ENCODE data around the gene TPM1.
"Not testable (repeated sequence)": the region's sequence is repeated elsewhere in the genome, so short reads cannot be mapped to it uniquely, and the experiment has no call there.

Gene TPM1

GRCh38 chr15:63090887-63091286 lies 48.3 kb downstream of the TPM1 start:
- no peak for DNase-seq (ENCODE audit: low read depth in 3 of 3, low spot score in 1 of 3)

DNA sequence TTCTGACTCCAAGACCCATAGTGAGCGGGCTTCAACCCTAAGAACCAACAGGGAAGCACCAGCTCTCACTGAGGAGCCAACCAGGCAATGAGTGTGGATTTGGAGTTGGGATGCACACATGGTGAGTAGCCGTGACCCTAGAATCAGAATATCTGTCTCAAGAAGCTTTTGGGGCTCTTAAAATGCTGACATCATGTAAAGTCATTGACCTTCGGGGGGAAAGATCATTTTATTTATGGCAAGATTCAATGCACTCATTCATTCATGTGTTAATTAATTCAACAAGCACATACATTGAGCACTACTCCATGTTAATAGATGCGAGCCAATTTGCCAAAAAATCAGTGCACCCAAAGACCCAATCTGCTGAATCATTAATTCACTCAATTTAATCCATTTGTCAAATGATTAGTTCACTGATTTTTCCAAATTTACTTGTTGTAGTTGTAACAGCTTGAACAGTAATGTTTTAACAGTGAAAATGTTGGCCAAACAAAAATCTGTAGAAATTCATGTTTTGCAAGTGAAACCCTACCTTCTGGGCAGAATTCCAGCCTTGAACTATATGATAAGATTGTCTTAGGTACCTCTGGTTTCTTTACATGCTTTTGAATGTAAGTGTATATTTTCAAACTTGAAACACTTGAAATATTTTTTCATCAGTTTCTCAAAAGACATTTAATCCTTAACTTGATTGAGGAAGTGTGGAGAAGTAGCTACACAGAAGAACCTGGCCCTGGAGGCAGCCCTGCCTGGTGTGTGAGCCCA lies 49.3 kb downstream of the TPM1 start:
- DNase-seq (ENCODE audit: low read depth in 3 of 3, low spot score in 1 of 3) = no peak

GRCh38 chr15:63093486-63094205 lies 51.1 kb downstream of the TPM1 start:
- peak; percentile 3 to 48 (median 33) for DNase-seq (ENCODE audit: low read depth in 3 of 3, low spot score in 1 of 3)

GRCh38 chr15:63094495-63094931 lies 52.0 kb downstream of the TPM1 start:
- DNase-seq (ENCODE audit: low read depth in 3 of 3, low spot score in 1 of 3) = no peak

- no peak for DNase-seq (ENCODE audit: low read depth in 3 of 3, low spot score in 1 of 3)
Measured at GRCh38 chr15:63096178-63096577, 53.6 kb downstream of the TPM1 start.

- not testable (repeated sequence) for DNase-seq (ENCODE audit: low read depth in 3 of 3, low spot score in 1 of 3)
Measured at GRCh38 chr15:63098901-63099300, 56.4 kb downstream of the TPM1 start.

GRCh38 chr15:63099581-63099980 lies 57.0 kb downstream of the TPM1 start:
- DNase-seq (ENCODE audit: low read depth in 3 of 3, low spot score in 1 of 3) = not testable (repeated sequence)

- DNase-seq (ENCODE audit: low read depth in 3 of 3, low spot score in 1 of 3) = no peak
Measured at GRCh38 chr15:63103416-63103815, 60.9 kb downstream of the TPM1 start.

- no peak for DNase-seq (ENCODE audit: low read depth in 3 of 3, low spot score in 1 of 3)
Measured at GRCh38 chr15:63104727-63105126, 62.2 kb downstream of the TPM1 start.

DNA sequence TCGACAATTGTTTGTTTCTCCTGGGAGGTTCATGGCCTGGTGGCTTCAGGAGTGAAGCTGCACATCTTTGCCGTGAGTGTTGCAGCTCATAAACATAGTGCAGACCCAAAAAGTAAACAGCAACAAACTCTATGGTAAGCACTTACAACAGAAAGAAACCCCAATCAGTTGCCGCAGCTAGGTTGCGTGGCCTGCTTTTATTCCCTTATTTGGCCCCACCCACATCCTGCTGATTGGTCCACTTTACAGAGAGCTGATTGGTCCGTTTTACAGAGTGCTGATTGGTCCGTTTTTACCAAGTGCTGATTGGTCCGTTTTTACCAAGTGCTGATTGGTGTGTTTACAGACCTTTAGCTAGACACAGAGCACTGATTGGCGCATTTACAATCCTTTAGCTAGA lies 62.8 kb downstream of the TPM1 start:
- not testable (repeated sequence) for DNase-seq (ENCODE audit: low read depth in 3 of 3, low spot score in 1 of 3)

DNA sequence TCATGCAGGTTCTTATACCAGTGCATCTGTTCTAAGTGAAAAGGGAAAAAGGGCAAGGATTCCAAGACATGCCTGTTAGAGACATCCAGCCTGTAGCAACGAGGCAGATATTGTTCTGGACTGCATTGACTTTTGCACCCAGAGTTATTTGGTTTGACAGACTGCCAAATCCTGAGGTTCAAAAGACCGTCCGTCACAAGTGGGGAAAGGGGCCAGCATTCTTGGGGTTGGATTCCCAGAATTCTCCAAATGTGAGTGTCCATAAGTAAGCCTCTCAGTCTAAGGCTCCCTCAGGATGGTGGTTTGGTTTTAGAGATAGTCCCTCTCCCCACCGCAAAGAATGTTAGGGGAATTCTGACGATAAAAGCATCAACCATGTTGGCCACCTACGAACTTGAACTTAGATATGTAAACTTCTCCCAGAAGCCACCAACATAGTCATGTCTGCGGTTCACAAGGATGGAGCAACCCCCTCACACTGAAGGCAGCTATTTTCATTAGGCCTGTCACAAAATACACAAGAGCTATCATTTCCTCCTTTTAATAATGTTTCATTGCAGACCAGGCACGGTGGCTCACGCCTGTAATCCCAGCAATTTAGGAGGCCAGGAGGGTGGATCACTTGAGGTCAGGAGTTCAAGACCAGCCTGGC lies 65.5 kb downstream of the TPM1 start:
- no peak for DNase-seq (ENCODE audit: low read depth in 3 of 3, low spot score in 1 of 3)

DNA sequence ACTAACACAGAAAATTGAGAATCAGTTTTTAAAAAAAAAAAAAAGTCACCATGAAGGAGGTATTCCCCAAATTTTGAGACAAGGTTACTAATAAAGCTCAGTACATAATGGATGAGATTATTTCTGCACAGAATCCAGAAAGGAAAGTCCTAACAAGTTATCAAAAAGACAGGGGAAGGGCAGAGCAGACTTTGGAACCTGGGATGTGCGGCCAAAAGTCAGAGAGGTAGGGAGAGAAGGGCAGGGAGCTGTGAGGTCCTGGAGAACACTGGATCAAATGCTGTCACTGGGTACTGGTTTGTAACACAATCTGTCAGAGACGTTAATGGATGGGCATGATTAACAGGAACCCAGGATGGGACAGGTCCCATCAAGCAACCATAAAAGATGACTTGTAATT lies 67.0 kb downstream of the TPM1 start:
- no peak for DNase-seq (ENCODE audit: low read depth in 3 of 3, low spot score in 1 of 3)

GRCh38 chr15:63109920-63110319 lies 67.4 kb downstream of the TPM1 start:
- DNase-seq (ENCODE audit: low read depth in 3 of 3, low spot score in 1 of 3) = no peak

GRCh38 chr15:63110428-63111026 lies 68.0 kb downstream of the TPM1 start:
- no peak for DNase-seq (ENCODE audit: low read depth in 3 of 3, low spot score in 1 of 3)

DNA sequence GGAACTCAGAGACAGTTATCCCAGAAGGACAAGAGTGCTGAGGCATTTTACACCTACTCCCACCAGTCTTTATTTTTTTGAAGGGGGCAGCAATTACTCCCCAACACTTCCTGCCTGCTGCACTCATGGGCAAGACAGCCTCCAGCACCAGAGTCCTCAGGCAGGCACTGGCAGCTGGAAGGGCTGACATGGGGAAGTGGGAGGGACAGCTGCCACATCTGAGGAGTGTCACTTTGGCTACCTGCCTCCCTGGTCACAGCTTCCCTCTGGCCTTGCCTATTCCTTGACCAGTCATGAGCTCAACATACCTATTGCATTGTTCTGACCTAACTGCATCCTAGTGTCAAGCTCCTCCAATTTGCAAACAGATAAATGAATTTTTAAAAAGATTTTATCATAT lies 68.9 kb downstream of the TPM1 start:
- no peak for DNase-seq (ENCODE audit: low read depth in 3 of 3, low spot score in 1 of 3)

DNA sequence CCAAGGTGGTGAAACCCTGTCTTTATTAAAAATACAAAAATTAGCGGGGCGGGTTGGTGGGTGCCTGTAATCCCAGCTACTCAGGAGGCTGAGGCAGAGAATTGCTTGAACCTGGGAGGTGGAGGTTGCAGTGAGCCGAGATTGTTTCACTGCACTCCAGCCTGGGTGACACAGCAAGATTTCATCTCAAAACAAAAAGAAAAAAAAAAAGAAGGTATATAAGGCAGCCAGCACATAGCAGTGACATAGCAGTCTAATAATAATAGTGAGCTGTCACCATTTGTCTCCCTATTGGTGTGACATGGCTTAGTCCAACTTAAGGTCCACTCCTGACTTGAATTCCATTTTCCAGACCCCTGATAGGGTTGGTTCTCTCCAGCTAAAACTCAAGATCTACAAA lies 70.3 kb downstream of the TPM1 start:
- DNase-seq (ENCODE audit: low read depth in 3 of 3, low spot score in 1 of 3) = no peak

GRCh38 chr15:63114465-63114864 lies 71.9 kb downstream of the TPM1 start:
- DNase-seq (ENCODE audit: low read depth in 3 of 3, low spot score in 1 of 3) = no peak
